Erythroblast (primary cell): ENCODE results near the gene ZNF569.

Experiments
- GATA1 ChIP-seq: IDR thresholded peaks from 2 replicates; pipeline ENCODE4 v1.6.1; 2011; ENCODE audit warnings: low read depth, mild to moderate bottlenecking, control low read depth, low read length, moderate library complexity
- POLR2A ChIP-seq: IDR thresholded peaks from 2 replicates; pipeline ENCODE4 v1.6.1; 2011; ENCODE audit warnings: mild to moderate bottlenecking, low read length

DNA sequence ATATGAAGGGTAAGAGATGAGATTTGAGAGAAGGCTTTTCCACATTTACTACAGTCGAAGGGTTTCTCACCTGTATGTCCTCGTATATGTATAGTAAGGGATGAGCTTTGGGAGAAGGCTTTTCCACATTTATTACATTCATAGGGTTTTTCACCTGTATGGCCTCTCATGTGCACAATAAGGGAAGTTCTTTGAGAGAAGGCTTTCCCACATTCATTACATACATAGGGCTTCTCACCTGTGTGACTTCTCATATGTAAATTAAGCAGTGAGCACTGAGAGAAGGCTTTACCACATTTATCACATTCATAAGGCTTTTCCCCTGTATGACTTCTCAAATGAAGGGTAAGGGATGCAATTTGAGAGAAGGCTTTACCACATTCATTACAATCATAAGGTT lies 54.5 kb downstream of the ZNF569 start:
- TF ChIP-seq POLR2A (no peak), GATA1 (no peak)
